ENCODE data around the gene MMD2.

Gene MMD2

DNA sequence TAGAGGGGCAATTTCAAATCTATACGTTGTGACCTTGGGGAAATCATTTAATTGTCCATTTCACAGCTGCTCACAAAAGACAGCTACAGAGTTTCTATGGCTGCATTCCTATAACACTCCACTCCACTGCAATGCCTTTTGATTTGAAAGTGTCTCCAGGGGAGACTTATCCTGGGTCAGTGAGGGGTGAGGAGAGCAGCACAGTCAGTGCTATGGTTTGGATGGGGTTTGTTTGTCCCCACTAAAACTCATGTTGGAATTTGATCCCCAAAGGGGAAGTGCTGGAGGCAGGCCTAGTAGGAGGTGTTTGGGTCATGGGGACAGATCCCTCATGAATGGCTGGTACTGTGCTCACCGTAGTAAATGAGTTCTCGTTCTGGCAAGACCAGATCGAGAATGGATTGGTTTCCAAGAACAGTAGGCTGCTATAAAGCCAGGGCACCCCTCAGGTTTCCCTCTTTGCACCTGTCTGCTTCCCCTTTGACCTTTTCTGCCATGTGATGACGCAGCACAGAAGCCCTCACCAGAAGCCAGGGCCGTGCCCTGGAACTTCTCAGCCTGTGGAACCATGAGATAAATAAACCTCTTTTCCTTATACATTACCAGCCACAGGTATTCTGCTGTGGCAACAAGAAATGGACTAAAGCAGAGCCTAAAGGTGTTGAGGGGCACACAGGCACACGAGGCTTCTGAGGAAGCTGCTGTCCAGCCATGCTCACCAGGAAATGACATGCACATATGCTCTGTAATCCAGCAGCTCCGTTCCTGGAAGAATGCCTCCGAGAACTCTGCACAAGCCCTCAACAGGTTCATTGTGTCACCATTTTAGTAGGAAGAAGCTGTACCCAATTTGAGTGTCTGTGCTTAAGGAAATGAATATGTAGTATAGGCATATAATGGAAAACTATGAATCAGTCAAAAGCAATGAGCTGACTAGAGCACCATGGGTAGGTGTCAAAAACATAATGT is 92.2 kb downstream of the MMD2 start:
- no peak for DNase-seq

GRCh38 chr7:4862156-4862555 is 96.8 kb downstream of the MMD2 start:
- DNase-seq, result no peak

DNA sequence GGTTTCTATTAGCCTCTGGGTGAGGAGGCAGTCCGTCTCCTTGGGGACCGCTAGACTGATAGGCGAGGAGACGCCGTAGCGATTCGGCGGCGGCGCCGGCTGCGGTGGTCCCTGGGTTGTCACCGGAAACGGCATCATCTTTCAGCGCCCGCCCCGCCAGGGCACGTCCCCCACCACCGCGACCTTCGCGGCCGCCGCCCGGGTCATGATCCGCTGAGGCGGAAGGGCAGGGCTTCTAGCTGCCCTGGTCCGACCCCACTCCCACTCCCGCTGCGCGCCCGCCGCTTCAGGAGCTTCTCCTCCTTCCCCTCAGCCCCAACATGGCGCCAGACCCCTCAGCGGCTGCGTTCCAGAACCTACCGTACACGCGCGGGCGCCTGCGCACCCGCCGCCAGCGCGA is 97.3 kb downstream of the MMD2 start, which contains the start of gene PAPOLB:
Gene PAPOLB, minus strand, starts transcription at position 358 of the 400 bp plus-strand sequence. Its CDS starts 220 bp downstream, at position 138.
- no peak for DNase-seq

GRCh38 chr7:4861227-4861626 is 97.8 kb downstream of the MMD2 start:
- no peak for DNase-seq

GRCh38 chr7:4857189-4857588 is 101.8 kb downstream of the MMD2 start:
- DNase-seq, result no peak

DNA sequence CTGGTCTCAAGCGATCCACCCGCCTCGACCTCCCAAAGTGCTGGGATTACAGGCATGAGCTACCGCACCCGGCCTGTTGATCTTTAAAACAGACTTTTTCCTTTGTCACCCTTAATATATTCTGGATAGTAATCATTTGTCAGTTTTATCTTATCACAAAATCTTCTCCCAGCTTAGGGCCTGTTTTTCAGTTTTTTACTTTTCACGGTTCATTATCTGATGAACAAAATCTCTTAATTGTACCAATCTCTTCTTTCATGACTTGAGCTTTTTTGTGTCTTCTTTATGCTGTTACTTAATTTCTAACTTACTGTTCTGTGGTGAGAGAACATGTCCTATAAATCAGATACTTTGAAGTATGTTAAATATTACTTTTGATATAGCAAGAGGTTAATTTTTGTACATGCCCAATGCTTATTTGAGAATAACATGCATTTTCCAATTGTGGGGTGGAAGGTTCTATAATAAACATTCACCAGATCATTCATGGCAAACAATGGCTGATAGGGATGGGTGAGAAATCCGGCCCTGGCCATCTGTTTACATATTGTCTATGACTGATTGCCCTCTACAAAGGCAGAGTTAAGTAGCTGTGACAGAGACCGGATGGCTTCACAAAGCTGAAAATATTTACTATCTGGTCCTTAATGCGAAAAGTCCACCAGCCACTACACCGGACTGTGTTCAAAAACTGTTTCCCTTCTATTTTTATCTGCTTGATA is 102.5 kb downstream of the MMD2 start:
- DNase-seq, result no peak

Measured in NCI-H446 (cell line).